ENCODE data around the gene CUL2. TPM values are rescaled to one million over a fixed set of nuclear protein-coding genes. Genes with fewer than 3 reads are reported as not detected.

CUL2 gene
- total and polyA plus RNA-seq, 2 of the 4 experiments (the other 2 are of a cell fraction): 18.9 to 36.6 TPM

DNA sequence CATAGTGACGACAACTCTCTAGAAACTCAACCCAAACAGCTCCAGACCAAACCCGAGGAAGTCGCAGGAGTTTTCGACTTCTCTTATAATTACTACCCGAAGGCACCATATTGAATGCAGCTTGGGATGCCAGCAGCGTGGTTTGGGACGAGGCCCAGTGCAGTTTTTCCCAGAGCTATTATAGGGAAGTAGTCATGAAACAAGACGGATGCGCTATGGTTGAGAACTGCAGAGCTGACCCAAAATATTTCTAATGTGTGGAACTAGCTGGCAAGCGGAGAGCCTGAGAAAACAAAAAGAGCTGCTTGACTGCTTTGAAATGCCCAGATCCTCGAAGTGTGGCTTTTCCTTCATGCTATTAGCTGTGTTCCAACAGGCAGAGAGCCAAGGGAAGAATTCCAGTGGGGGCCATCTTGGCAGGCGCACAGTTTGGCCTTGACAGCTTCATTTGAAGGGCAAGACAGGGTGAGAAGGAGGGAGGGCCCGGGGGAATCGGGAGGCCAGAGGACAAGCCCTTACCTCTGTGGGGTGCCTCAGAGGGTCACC lies 122.7 kb downstream of the CUL2 start:
- Histone ChIP-seq H2BK120ac (ENCODE audit: low read depth, low read length) (no peak overlapping the region), H3K14ac (replicated peaks; ENCODE audit: low read depth, low read length) (no peak overlapping the region), H3K36me3 (ENCODE audit: control insufficient read depth, insufficient read depth, low read length) (no peaks in the 10 kb centered on the region), H2AK5ac (ENCODE audit: low read depth, low read length) (no peak overlapping the region), H3K4me2 (ENCODE audit: low read depth, low read length) (no peak overlapping the region), H4K8ac (ENCODE audit: low read depth in 2 of 2, low read length in 2 of 2) (no peak overlapping the region), H3K9me1 (ENCODE audit: insufficient read depth, low read length) (0 out of 2 replicates have a peak, but pooled peaks cover 5% of the 10 kb centered on the region), H2AK9ac (replicated peaks; ENCODE audit: low read depth, low read length, poor library complexity) (peak overlapping the region; percentile 9), H3K4ac (ENCODE audit: low read depth, low read length) (no peak overlapping the region), H2BK15ac (ENCODE audit: low read depth, low read length) (no peak overlapping the region), H3K18ac (ENCODE audit: low read depth, low read length) (no peak overlapping the region), H3K9ac (ENCODE audit: low read depth, low read length) (no peak overlapping the region), H3K27ac (ENCODE audit: insufficient read depth, low read length) (no peak overlapping the region), H3K23ac (ENCODE audit: low read depth, low read length) (no peak overlapping the region), H4K20me1 (ENCODE audit: insufficient read depth, low read length) (no peaks in the 10 kb centered on the region), H3K56ac (ENCODE audit: extremely low read depth, insufficient read depth, low read length) (no peak overlapping the region), H2BK20ac (ENCODE audit: low read depth, low read length) (no peak overlapping the region), H3K79me1 (ENCODE audit: low read depth in 1 of 2, low read length in 2 of 2) (no peaks in the 10 kb centered on the region), H3K27me3 (ENCODE audit: control insufficient read depth, insufficient read depth, low read length) (peaks cover 3% of the 10 kb centered on the region; the same call in 1 of the 2 replicates), H3K9me3 (ENCODE audit: control insufficient read depth, insufficient read depth, low read length) (no peaks in the 10 kb centered on the region), H4K91ac (ENCODE audit: insufficient read depth, low read depth, low read length) (no peak overlapping the region), H3K4me1 (ENCODE audit: control insufficient read depth, insufficient read depth, low read length) (peaks cover 5% of the 10 kb centered on the region), H2BK5ac (ENCODE audit: low read depth, low read length, poor library complexity, severe bottlenecking) (no peak overlapping the region), H3K4me3 (ENCODE audit: insufficient read depth, low read depth, low read length) (no peak overlapping the region), H2AFZ (replicated peaks; ENCODE audit: low read length, poor library complexity) (peak overlapping the region; percentile 13), H4K5ac (ENCODE audit: low read depth, low read length) (no peak overlapping the region)
- intact Hi-C loops (cut with micrococcal nuclease): no loop called here
- ChIA-PET CTCF (no interaction called here), POLR2A (ENCODE audit: unreplicated experiment) (no interaction called here)
- in situ Hi-C loops (cut with MboI; ENCODE audit: low sequenced_read_pairs): no loop called here
- dilution Hi-C loops (cut with HindIII; ENCODE audit: low sequenced_read_pairs, unreplicated experiment): no loop called here
- WGBS, 2 experiments (ENCODE audit: extremely low coverage in 2 of 2, insufficient read length in 1 of 2): 53% methylated on average over 4 of the region's 14 CpGs; no CpG with 5 or more reads in 1 of the 2 experiments
- BruUV-seq (replicated peaks): no TSS peak
- peak; percentile 42 for ATAC-seq (ENCODE audit: low read depth)
- TF ChIP-seq MXI1 (IDR thresholded peaks at IDR 0.05; ENCODE audit: borderline replicate concordance, low read depth, low read length) (no peak), BHLHE40 (IDR thresholded peaks at IDR 0.05; ENCODE audit: low read depth, low read length) (no peak), RAD21 (IDR thresholded peaks at IDR 0.05; ENCODE audit: low read length) (no peak), CEBPB (IDR thresholded peaks at IDR 0.05; ENCODE audit: low read depth, low read length) (no peak), FOS (IDR thresholded peaks at IDR 0.05; ENCODE audit: low read depth, low read length) (no peak), SMC3 (IDR thresholded peaks at IDR 0.05; ENCODE audit: low read depth, low read length) (no peak), RCOR1 (IDR thresholded peaks at IDR 0.05; ENCODE audit: insufficient replicate concordance, low read length) (no peak), NFE2L2 (IDR thresholded peaks at IDR 0.05; ENCODE audit: low read depth, low read length) (no peak)
- TF ChIP-seq, protein P1, sequence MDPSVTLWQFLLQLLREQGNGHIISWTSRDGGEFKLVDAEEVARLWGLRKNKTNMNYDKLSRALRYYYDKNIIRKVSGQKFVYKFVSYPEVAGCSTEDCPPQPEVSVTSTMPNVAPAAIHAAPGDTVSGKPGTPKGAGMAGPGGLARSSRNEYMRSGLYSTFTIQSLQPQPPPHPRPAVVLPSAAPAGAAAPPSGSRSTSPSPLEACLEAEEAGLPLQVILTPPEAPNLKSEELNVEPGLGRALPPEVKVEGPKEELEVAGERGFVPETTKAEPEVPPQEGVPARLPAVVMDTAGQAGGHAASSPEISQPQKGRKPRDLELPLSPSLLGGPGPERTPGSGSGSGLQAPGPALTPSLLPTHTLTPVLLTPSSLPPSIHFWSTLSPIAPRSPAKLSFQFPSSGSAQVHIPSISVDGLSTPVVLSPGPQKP (IDR thresholded peaks at IDR 0.05; ENCODE audit: borderline replicate concordance, low read depth, low read length): no peak
- TF ChIP-seq, protein P2, sequence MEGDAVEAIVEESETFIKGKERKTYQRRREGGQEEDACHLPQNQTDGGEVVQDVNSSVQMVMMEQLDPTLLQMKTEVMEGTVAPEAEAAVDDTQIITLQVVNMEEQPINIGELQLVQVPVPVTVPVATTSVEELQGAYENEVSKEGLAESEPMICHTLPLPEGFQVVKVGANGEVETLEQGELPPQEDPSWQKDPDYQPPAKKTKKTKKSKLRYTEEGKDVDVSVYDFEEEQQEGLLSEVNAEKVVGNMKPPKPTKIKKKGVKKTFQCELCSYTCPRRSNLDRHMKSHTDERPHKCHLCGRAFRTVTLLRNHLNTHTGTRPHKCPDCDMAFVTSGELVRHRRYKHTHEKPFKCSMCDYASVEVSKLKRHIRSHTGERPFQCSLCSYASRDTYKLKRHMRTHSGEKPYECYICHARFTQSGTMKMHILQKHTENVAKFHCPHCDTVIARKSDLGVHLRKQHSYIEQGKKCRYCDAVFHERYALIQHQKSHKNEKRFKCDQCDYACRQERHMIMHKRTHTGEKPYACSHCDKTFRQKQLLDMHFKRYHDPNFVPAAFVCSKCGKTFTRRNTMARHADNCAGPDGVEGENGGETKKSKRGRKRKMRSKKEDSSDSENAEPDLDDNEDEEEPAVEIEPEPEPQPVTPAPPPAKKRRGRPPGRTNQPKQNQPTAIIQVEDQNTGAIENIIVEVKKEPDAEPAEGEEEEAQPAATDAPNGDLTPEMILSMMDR (conservative IDR thresholded peaks at IDR 0.05; ENCODE audit: low read depth, low read length): no peak
- DNase-seq: peak; percentile 38

Data from IMR-90 (cell line).